K562 (cell line): ENCODE measurements around the gene MICU1. TPM values are rescaled to one million over a fixed set of nuclear protein-coding genes. Genes with fewer than 3 reads are reported as not detected.

ENCODE experiments used
- CEBPB ChIP-seq: fragments of 450-650 bp; IDR thresholded peaks from 2 replicates; pipeline ENCODE4 v1.6.1; 2016; ENCODE audit warnings: missing genetic modification characterization, missing compliant biosample characterization
- CHD4 ChIP-seq: fragments of 200-600 bp; sonication (generic); IDR thresholded peaks from 3 replicates; pipeline ENCODE4 v1.6.1; 2012; ENCODE audit warnings: low read depth, mild to moderate bottlenecking, mixed read lengths, low read length, inconsistent platforms; ENCODE audit not compliant: insufficient read depth, insufficient replicate concordance, poor library complexity, severe bottlenecking
- DLX4 ChIP-seq: fragments of 250-450 bp; sonication (Bioruptor Pico); IDR thresholded peaks from 2 replicates; pipeline ENCODE4 v1.6.1; 2021; ENCODE audit warnings: mild to moderate bottlenecking
- E4F1 ChIP-seq: fragments of 250-450 bp; sonication (Bioruptor Pico); IDR thresholded peaks from 2 replicates; pipeline ENCODE4 v1.5.0; 2021; ENCODE audit warnings: mild to moderate bottlenecking, borderline replicate concordance
- ESRRA ChIP-seq: fragments of 450-650 bp; IDR thresholded peaks from 2 replicates; pipeline ENCODE4 v1.6.1; 2014; ENCODE audit warnings: low read depth, mild to moderate bottlenecking, moderate library complexity, borderline replicate concordance
- GATA2 ChIP-seq: sonication (generic); formaldehyde crosslinking; IDR thresholded peaks from 2 replicates; pipeline ENCODE4 v1.4.0; 2020; ENCODE audit warnings: mild to moderate bottlenecking, missing genetic modification reagents
- HDAC1 ChIP-seq, 2 experiments: fragments of 450-650 bp; IDR thresholded peaks; 2 replicates each; pipeline ENCODE4 v1.6.1; 2016 to 2017; ENCODE audit warnings: inconsistent platforms in 1 of 2, mild to moderate bottlenecking in 1 of 2, moderate library complexity in 1 of 2
- HEY1 ChIP-seq: fragments of 250-450 bp; sonication (Bioruptor Pico); IDR thresholded peaks from 2 replicates; pipeline ENCODE4 v1.5.0; 2020; ENCODE audit warnings: mild to moderate bottlenecking, moderate library complexity, borderline replicate concordance
- HMGN3 ChIP-seq: IDR thresholded peaks from 2 replicates; pipeline ENCODE4 v1.6.1; 2011; ENCODE audit warnings: borderline replicate concordance, low read depth, mild to moderate bottlenecking, mixed read lengths, low read length; ENCODE audit not compliant: insufficient read length; ENCODE audit errors: extremely low read depth
- MXI1 ChIP-seq: IDR thresholded peaks from 2 replicates; pipeline ENCODE4 v1.6.1; 2011; ENCODE audit warnings: low read depth, mild to moderate bottlenecking, improper control_type of control experiment, low read length
- NCOA2 ChIP-seq, 2 experiments: fragments of 450-650 bp; IDR thresholded peaks; 2 replicates each; pipeline ENCODE4 v1.6.1; 2018; ENCODE audit warnings: mild to moderate bottlenecking in 2 of 2, moderate library complexity in 1 of 2; ENCODE audit not compliant: partially characterized antibody in 2 of 2
- PCBP1 ChIP-seq: fragments of 200-400 bp; formaldehyde crosslinking; IDR thresholded peaks from 2 replicates; pipeline ENCODE4 v1.6.1; 2018; ENCODE audit warnings: mild to moderate bottlenecking, low read depth, low read length; ENCODE audit not compliant: poor library complexity, severe bottlenecking
- PRDM10 ChIP-seq: fragments of 450-650 bp; IDR thresholded peaks from 2 replicates; pipeline ENCODE4 v1.6.1; 2018; ENCODE audit not compliant: partially characterized antibody
- SNAPC5 ChIP-seq: fragments of 250-450 bp; sonication (Bioruptor Pico); IDR thresholded peaks from 2 replicates; pipeline ENCODE4 v1.8.0; 2021; ENCODE audit warnings: moderate library complexity, mild to moderate bottlenecking, inconsistent platforms
- ZBED1 ChIP-seq: IDR thresholded peaks from 2 replicates; pipeline ENCODE4 v1.6.1; 2014
- ZBTB12 ChIP-seq: fragments of 250-450 bp; sonication (Bioruptor Pico); IDR thresholded peaks from 2 replicates; pipeline ENCODE4 v1.4.0; 2020
- ZNF436 ChIP-seq: fragments of 250-450, 450-650 bp; sonication (Bioruptor Pico); formaldehyde crosslinking; IDR thresholded peaks from 2 replicates; pipeline ENCODE4 v1.7.0; 2020; ENCODE audit warnings: mild to moderate bottlenecking
- ZNF561 ChIP-seq: fragments of 450-650 bp; formaldehyde crosslinking; conservative IDR thresholded peaks from 2 replicates; pipeline ENCODE4 v1.4.0; 2020; ENCODE audit warnings: mild to moderate bottlenecking, moderate library complexity
- ZNF644 ChIP-seq: fragments of 200-800 bp; sonication (Bioruptor generic); IDR thresholded peaks from 2 replicates; pipeline ENCODE4 v1.6.1; 2016; ENCODE audit warnings: low read depth, missing genetic modification characterization, missing compliant biosample characterization
- ZNF766 ChIP-seq: fragments of 200-800 bp; sonication (Bioruptor generic); conservative IDR thresholded peaks from 2 replicates; pipeline ENCODE4 v1.6.1; 2016; ENCODE audit warnings: missing genetic modification characterization, missing compliant biosample characterization
- polyA plus RNA-seq, 8 experiments: library from polyadenylated mRNA; depleted of rRNA in 4 of 8; stranded (reverse) in 5 of 8; unstranded in 3 of 8; fragments of >200 nt; fragmentation: Nextera tagmentation in 2 of 8; fragmentation: Illumina TruSeq in 1 of 8; extraction: Ambion mirVana in 2 of 8; extraction: Trizol in 1 of 8; gene quantifications; 2 replicates each; pipeline versions ENCODE4 v1.2.1 to v1.2.3, GENCODE V29; 2011 to 2014; ENCODE audit warnings: inconsistent platforms in 1 of 8, missing spikeins in 1 of 8
- total RNA-seq, 7 experiments: library from RNA; depleted of rRNA in 6 of 7; stranded (reverse); fragments of >200 nt in 6 of 7; fragmentation: Illumina TruSeq in 2 of 7; extraction: Trizol in 2 of 7; gene quantifications; 2 replicates each; pipeline versions ENCODE4 v1.2.1 to v1.2.3, GENCODE V29; 2011 to 2021; ENCODE audit warnings: low replicate concordance in 1 of 7

Gene MICU1
- total and polyA plus RNA-seq, 9 of the 15 experiments (the other 6 are each of a cell fraction or from before 2014, with no cell fraction given) = 29.3 to 76.8 (median 48.4) TPM

- TF ChIP-seq PRDM10 = peak; percentile 89
- no peak for TF ChIP-seq ZNF436 (CRISPR knock-in tag)
- no peak for TF ChIP-seq NCOA2 (IDR thresholded peaks at IDR 0.05; ENCODE audit: partially characterized antibody in 2 of 2)
- peak; percentile 68 for TF ChIP-seq ZBTB12
- no peak for TF ChIP-seq DLX4
- peak; percentile 98 for TF ChIP-seq GATA2 (CRISPR knock-in tag)
- no peak for TF ChIP-seq ZNF561 (CRISPR knock-in tag)
- peak; percentile 48; the same call in 1 of the 2 replicates for TF ChIP-seq MXI1
- peak; percentile 79; the same call in 1 of the 2 replicates for TF ChIP-seq HEY1 (CRISPR knock-in tag)
- no peak for TF ChIP-seq E4F1 (CRISPR knock-in tag)
- TF ChIP-seq CHD4 = no peak
- TF ChIP-seq ZBED1 = peak; percentile 85; the same call in 1 of the 2 replicates
- 0 out of 2 replicates have a peak, but pooled peaks have one; percentile 80 for TF ChIP-seq ZNF644 (tag)
- TF ChIP-seq PCBP1 = no peak
- TF ChIP-seq HMGN3 = peak; percentile 90
- peak; percentile 99 for TF ChIP-seq CEBPB (tag)
- peak; percentile 25 to 95; a peak in 1 of 4 replicates for TF ChIP-seq HDAC1 (IDR thresholded peaks at IDR 0.05)
- TF ChIP-seq SNAPC5 (CRISPR knock-in tag) = no peak
- TF ChIP-seq ZNF766 (CRISPR knock-in tag) = peak; percentile 93
- TF ChIP-seq ESRRA = peak; percentile 97
Observed at GRCh38 chr10:72320676-72321247, 305.1 kb downstream of the MICU1 start (continued).
